Caco-2 (cell line): Measurements from ENCODE around the gene UMAD1. TPM values are rescaled to one million over a fixed set of nuclear protein-coding genes. Genes with fewer than 3 reads are reported as not detected.

Experiments
- Bru-seq: library from RNA; stranded (reverse); fragments of 400-500 nt; gene quantifications from one replicate; lab custom pipeline; 2021; lab: Mats Ljungman, UMichigan
- BruChase-seq, 2 experiments: library from RNA; stranded (reverse); fragments of 400-500 nt; gene quantifications; one replicate each; lab custom pipeline; 2021; lab: Mats Ljungman, UMichigan
- BruUV-seq: library from RNA; stranded (reverse); fragments of 400-500 nt; replicated peaks from 2 replicates; lab custom pipeline; 2021; lab: Mats Ljungman, UMichigan
- CTCF ChIA-PET: fragments of 300-600 bp; sonication (Branson Sonifier 250); formaldehyde crosslinking; loops from one replicate; lab custom pipeline; 2022; ENCODE audit warnings: antibody characterized with exemption; lab: Charles Lee
- POLR2A ChIA-PET: fragments of 300-600 bp; sonication (Branson Sonifier 250); formaldehyde crosslinking; loops from one replicate; lab custom pipeline; 2022; ENCODE audit warnings: antibody characterized with exemption; lab: Charles Lee
- DNase-seq, 2 experiments: peaks; one replicate each; pipeline versions ENCODE4 v3.0.0 to v3.0.0-alpha.2; 2020 to 2022
- H3K27me3 ChIP-seq: replicated peaks from 2 replicates; pipeline ENCODE4 v1.6.0; 2011; ENCODE audit warnings: low read length; ENCODE audit not compliant: control insufficient read depth, insufficient read depth
- H3K36me3 ChIP-seq: 2 replicates; pipeline ENCODE4 v1.5.1; 2011; ENCODE audit warnings: low read length; ENCODE audit not compliant: control insufficient read depth, insufficient read depth
- H3K4me1 ChIP-seq: fragments of 250-450 bp; sonication (Bioruptor Pico); 2 replicates; pipeline ENCODE4 v1.5.1; 2020; ENCODE audit warnings: mild to moderate bottlenecking
- H3K4me3 ChIP-seq: 2 replicates; pipeline ENCODE4 v1.5.1; 2011; ENCODE audit warnings: low read depth, mild to moderate bottlenecking, control low read depth, low read length
- H3K9me3 ChIP-seq: fragments of 250-450 bp; sonication (Bioruptor Pico); 2 replicates; pipeline ENCODE4 v1.5.1; 2020; ENCODE audit warnings: mild to moderate bottlenecking, moderate library complexity
- H3K27ac Mint-ChIP-seq: one replicate; pipeline ENCODE4 v1.8.0; 2022; ENCODE audit warnings: mixed read lengths; ENCODE audit not compliant: unreplicated experiment
- H3K27me3 Mint-ChIP-seq: one replicate; pipeline ENCODE4 v1.8.0; 2022; ENCODE audit warnings: mixed read lengths; ENCODE audit not compliant: insufficient read depth, unreplicated experiment
- H3K36me3 Mint-ChIP-seq: one replicate; pipeline ENCODE4 v1.8.0; 2022; ENCODE audit warnings: mild to moderate bottlenecking, mixed read lengths; ENCODE audit not compliant: insufficient read depth, unreplicated experiment
- H3K4me1 Mint-ChIP-seq: one replicate; pipeline ENCODE4 v1.8.0; 2022; ENCODE audit warnings: low read depth, mixed read lengths; ENCODE audit not compliant: unreplicated experiment
- H3K4me3 Mint-ChIP-seq: one replicate; pipeline ENCODE4 v1.8.0; 2022; ENCODE audit warnings: mild to moderate bottlenecking, moderate library complexity, mixed read lengths; ENCODE audit not compliant: unreplicated experiment
- H3K9me3 Mint-ChIP-seq: one replicate; pipeline ENCODE4 v1.8.0; 2022; ENCODE audit warnings: mixed read lengths; ENCODE audit not compliant: unreplicated experiment
- CTCF ChIP-seq, 2 experiments: fragments of 200-600 bp in 1 of 2; IDR thresholded peaks; 1 replicate in 1 of 2; 2 replicates in 1 of 2; pipeline versions ENCODE4 v1.5.1 to v1.8.0; 2011 to 2022; ENCODE audit warnings: antibody characterized with exemption in 1 of 2, control low read depth in 1 of 2, inconsistent platforms in 1 of 2, low read depth in 1 of 2, low read length in 1 of 2, mild to moderate bottlenecking in 1 of 2, moderate library complexity in 1 of 2; ENCODE audit not compliant: insufficient read depth in 1 of 2, severe bottlenecking in 1 of 2, unreplicated experiment in 1 of 2
- intact Hi-C: fragments of 100-400 bp; cut with micrococcal nuclease; formaldehyde crosslinking; loops from one replicate; pipeline ENCODE4 v1.10.0; 2022; ENCODE audit not compliant: unreplicated experiment
- long read RNA-seq: library from polyadenylated mRNA; stranded (forward); transcript quantifications from one replicate; pipeline ENCODE4 v2.0.0, GENCODE V29; 2022
- total RNA-seq: library from RNA; stranded (reverse); gene quantifications from 2 replicates; pipeline ENCODE4 v1.2.3, GENCODE V29; 2022

UMAD1 gene
- total RNA-seq, result 20.0 and 20.3 TPM in 2 replicates
- Bru-seq, nascent RNA, result percentile 72 among the genes with signal in this experiment
- BruChase-seq, experiment 1, labeled RNA remaining after a 2-hour chase, result percentile 92 among the genes with signal in this experiment
- BruChase-seq, experiment 2, labeled RNA remaining after a 6-hour chase, result percentile 96 among the genes with signal in this experiment
- long read RNA-seq, partial matches to known transcripts, result 2 of 52 reads
- long read RNA-seq, other reads (novel, unspliced or antisense), result 49 of 52 reads

- Histone ChIP-seq H3K27me3 (no peaks in the 10 kb centered on the region), H3K36me3 (no peaks in the 10 kb centered on the region), H3K9me3 (no peaks in the 10 kb centered on the region), H3K4me1 (peaks cover 15% of the 10 kb centered on the region), H3K4me3 (peak within 1 kb of the TSS; percentile 98)
- BruUV-seq, result no TSS peak
- Mint-ChIP-seq H3K27me3 (no peaks in the 10 kb centered on the region), H3K27ac (peak within 1 kb of the TSS; percentile 97), H3K4me1 (peaks cover 24% of the 10 kb centered on the region), H3K36me3 (peaks cover 17% of the 10 kb centered on the region), H3K9me3 (no peaks in the 10 kb centered on the region), H3K4me3 (peak within 1 kb of the TSS; percentile 88)
- DNase-seq, result peak; percentile 99 to 100
- CTCF ChIA-PET, result interaction anchor here (0.6 to 1.5 kb wide), 4 partner anchors 41 to 656 kb away, joined by 3 to 4 read pairs (median 4); partner anchors contain the start of gene C1GALT1
- TF ChIP-seq CTCF (IDR thresholded peaks at IDR 0.05; ENCODE audit: insufficient read depth in 1 of 2, low read depth in 1 of 2, low read length in 1 of 2, severe bottlenecking in 1 of 2, unreplicated experiment in 1 of 2), result no peak
- POLR2A ChIA-PET, result interaction anchor here (0.5 to 1.1 kb wide), 4 partner anchors 73 to 1771 kb away, joined by 3 to 4 read pairs (median 3); no protein-coding TSS in a partner anchor
- intact Hi-C loops, result loop anchor here (1.0 to 2.0 kb wide), 4 partner anchors 74 to 656 kb away; partner anchors contain the start of genes GLCCI1 and MIOS
Measured at GRCh38 chr7:7640221-7641128, at the start of gene UMAD1. TSS of gene UMAD1 (plus strand) at chr7:7640752. CDS start at chr7:7673372, 32,620 bp downstream.

- no peaks in the 10 kb centered on the region for H3K9me3 ChIP-seq
- BruUV-seq, result no TSS peak
- peaks cover 1% of the 10 kb centered on the region for H3K36me3 ChIP-seq
- POLR2A ChIA-PET, result no interaction called here
- H3K4me3 ChIP-seq, result no peak overlapping the region
- peak in 1 of 2 experiments; percentile 7 for TF ChIP-seq CTCF (IDR thresholded peaks at IDR 0.05; ENCODE audit: insufficient read depth in 1 of 2, low read depth in 1 of 2, low read length in 1 of 2, severe bottlenecking in 1 of 2, unreplicated experiment in 1 of 2)
- no peaks in the 10 kb centered on the region for H3K4me1 Mint-ChIP-seq
- peaks cover 64% of the 10 kb centered on the region for H3K36me3 Mint-ChIP-seq
- H3K9me3 Mint-ChIP-seq, result peaks cover 16% of the 10 kb centered on the region
- CTCF ChIA-PET, result interaction anchor here (0.9 kb wide), 1 partner anchor 701 kb away, joined by 3 read pairs; no protein-coding TSS in a partner anchor
- intact Hi-C loops, result loop anchor here (1.0 to 10.0 kb wide), 2 partner anchors 169 to 622 kb away; no protein-coding TSS in a partner anchor
- no peak overlapping the region for H3K27ac Mint-ChIP-seq
- H3K4me1 ChIP-seq, result no peaks in the 10 kb centered on the region
- H3K27me3 Mint-ChIP-seq, result no peaks in the 10 kb centered on the region
- no peaks in the 10 kb centered on the region for H3K27me3 ChIP-seq
- H3K4me3 Mint-ChIP-seq, result no peak overlapping the region
- DNase-seq, result no peak
Measured at GRCh38 chr7:7595451-7595850, 45.1 kb upstream of the UMAD1 start.

GRCh38 chr7:7596176-7596575 lies 44.4 kb upstream of the UMAD1 start:
- Histone ChIP-seq H3K36me3 (peaks cover 1% of the 10 kb centered on the region), H3K27me3 (no peaks in the 10 kb centered on the region), H3K4me1 (no peaks in the 10 kb centered on the region), H3K4me3 (no peak overlapping the region), H3K9me3 (no peaks in the 10 kb centered on the region)
- no peak for DNase-seq
- no peaks in the 10 kb centered on the region for H3K4me1 Mint-ChIP-seq
- H3K4me3 Mint-ChIP-seq, result no peak overlapping the region
- BruUV-seq, result no TSS peak
- peaks cover 64% of the 10 kb centered on the region for H3K36me3 Mint-ChIP-seq
- H3K27me3 Mint-ChIP-seq, result no peaks in the 10 kb centered on the region
- peaks cover 23% of the 10 kb centered on the region for H3K9me3 Mint-ChIP-seq
- TF ChIP-seq CTCF (IDR thresholded peaks at IDR 0.05; ENCODE audit: insufficient read depth in 1 of 2, low read depth in 1 of 2, low read length in 1 of 2, severe bottlenecking in 1 of 2, unreplicated experiment in 1 of 2), result no peak
- CTCF ChIA-PET, result no interaction called here
- POLR2A ChIA-PET, result no interaction called here
- intact Hi-C loops, result loop anchor here (10.0 kb wide), 1 partner anchor 169 kb away; no protein-coding TSS in a partner anchor
- no peak overlapping the region for H3K27ac Mint-ChIP-seq
